Measurements from ENCODE around the gene SS18.

DNA sequence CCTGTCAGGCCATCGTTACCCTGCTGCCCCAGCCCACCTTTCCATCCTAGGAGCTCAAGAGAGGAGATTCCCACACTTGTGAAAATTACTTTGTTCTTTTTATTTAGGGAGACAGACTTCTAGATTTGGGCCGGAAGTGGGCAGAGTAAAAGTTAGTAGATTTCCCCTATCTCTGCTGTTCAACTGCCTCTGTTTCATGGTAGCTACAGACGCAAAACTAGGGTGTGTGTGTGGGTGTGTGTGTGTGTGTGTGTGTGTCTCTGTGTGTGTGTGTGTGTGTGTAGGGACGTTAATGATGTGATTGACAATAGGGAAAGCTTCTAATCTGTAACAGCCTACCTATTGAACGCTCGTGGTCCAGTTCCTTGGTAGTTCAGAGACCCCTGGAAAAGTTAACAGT lies 43.7 kb upstream of the SS18 start:
- TF ChIP-seq EP300 (IDR thresholded peaks at IDR 0.05) (no peak), POLR2A (IDR thresholded peaks at IDR 0.05) (no peak)
